Activated CD4-positive, alpha-beta T cell treated with anti-CD3 and anti-CD28 coated beads, Interleukin-2, Interleukin-4, amounts not matched to agents 100 ng/mL and 50 ng/mL, durations not matched to agents 16 hours and 8 hours (primary cell): ENCODE measurements around the gene PRSS27.

Experiments
- DNase-seq: peaks from one replicate; pipeline ENCODE4 v3.0.0-alpha.2; 2020; ENCODE audit warnings: low spot score

Gene PRSS27

GRCh38 chr16:2751577-2752034 is 31.6 kb upstream of the PRSS27 start:
- peak; percentile 60 for DNase-seq

- no peak for DNase-seq
Observed at GRCh38 chr16:2749936-2750335, 29.9 kb upstream of the PRSS27 start.

- no peak for DNase-seq
Observed at GRCh38 chr16:2749476-2749875, 29.5 kb upstream of the PRSS27 start.

GRCh38 chr16:2748757-2749455 is 28.9 kb upstream of the PRSS27 start:
- no peak for DNase-seq

- no peak for DNase-seq
Observed at GRCh38 chr16:2745961-2746360, 25.9 kb upstream of the PRSS27 start.

- DNase-seq = no peak
Observed at GRCh38 chr16:2745116-2745890, 25.3 kb upstream of the PRSS27 start.

GRCh38 chr16:2744711-2745110 is 24.7 kb upstream of the PRSS27 start:
- no peak for DNase-seq

GRCh38 chr16:2743007-2743810 is 23.2 kb upstream of the PRSS27 start:
- no peak for DNase-seq

GRCh38 chr16:2742323-2743006 is 22.4 kb upstream of the PRSS27 start:
- no peak for DNase-seq

GRCh38 chr16:2741168-2741567 is 21.1 kb upstream of the PRSS27 start:
- no peak for DNase-seq

GRCh38 chr16:2740476-2740875 is 20.5 kb upstream of the PRSS27 start:
- no peak for DNase-seq

- no peak for DNase-seq
Observed at GRCh38 chr16:2739625-2740430, 19.8 kb upstream of the PRSS27 start.

GRCh38 chr16:2738615-2739014 is 18.6 kb upstream of the PRSS27 start:
- DNase-seq = no peak

GRCh38 chr16:2737895-2738418 is 17.9 kb upstream of the PRSS27 start:
- no peak for DNase-seq

- no peak for DNase-seq
Observed at GRCh38 chr16:2737238-2737605, 17.2 kb upstream of the PRSS27 start.

GRCh38 chr16:2736476-2737237 is 16.6 kb upstream of the PRSS27 start:
- no peak for DNase-seq

GRCh38 chr16:2734844-2735515 is 15.0 kb upstream of the PRSS27 start:
- no peak for DNase-seq

GRCh38 chr16:2728034-2728433 is 8.0 kb upstream of the PRSS27 start:
- no peak for DNase-seq

- DNase-seq = no peak
Observed at GRCh38 chr16:2726923-2727322, 6.9 kb upstream of the PRSS27 start.
